Measurements from ENCODE around the gene DHRS7B.

The DHRS7B gene

DNA sequence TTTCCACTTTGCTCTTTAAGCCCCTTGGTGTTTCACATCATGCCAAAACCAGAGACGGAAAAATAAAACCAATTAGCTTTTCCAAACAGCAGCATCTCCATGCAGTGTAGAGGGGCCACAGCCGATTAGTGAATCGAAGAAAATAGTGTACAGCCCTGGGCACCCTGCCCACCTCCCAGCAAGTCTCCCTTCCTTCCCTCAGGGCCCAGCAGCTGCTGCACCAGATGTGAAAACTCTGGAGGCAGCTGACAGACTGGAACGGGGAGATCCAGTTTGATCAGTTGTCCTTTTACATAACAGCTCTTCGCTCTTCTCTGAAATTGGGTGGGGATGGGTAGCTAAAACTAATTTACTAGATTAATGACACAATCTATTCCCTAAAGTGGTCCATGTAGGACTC lies 67.9 kb downstream of the DHRS7B start:
- no peak overlapping the region for H3K27ac Mint-ChIP-seq
- H3K36me3 Mint-ChIP-seq = no peaks in the 10 kb centered on the region
- no peaks in the 10 kb centered on the region for H3K27me3 Mint-ChIP-seq
- no peaks in the 10 kb centered on the region for H3K9me3 Mint-ChIP-seq (ENCODE audit: low read depth)
- H3K4me3 Mint-ChIP-seq = no peak overlapping the region
- peaks cover 7% of the 10 kb centered on the region for H3K4me1 Mint-ChIP-seq (ENCODE audit: low read depth)

- no peak overlapping the region for H3K27ac Mint-ChIP-seq
Measured at GRCh38 chr17:21196126-21196525, 69.4 kb downstream of the DHRS7B start.

DNA sequence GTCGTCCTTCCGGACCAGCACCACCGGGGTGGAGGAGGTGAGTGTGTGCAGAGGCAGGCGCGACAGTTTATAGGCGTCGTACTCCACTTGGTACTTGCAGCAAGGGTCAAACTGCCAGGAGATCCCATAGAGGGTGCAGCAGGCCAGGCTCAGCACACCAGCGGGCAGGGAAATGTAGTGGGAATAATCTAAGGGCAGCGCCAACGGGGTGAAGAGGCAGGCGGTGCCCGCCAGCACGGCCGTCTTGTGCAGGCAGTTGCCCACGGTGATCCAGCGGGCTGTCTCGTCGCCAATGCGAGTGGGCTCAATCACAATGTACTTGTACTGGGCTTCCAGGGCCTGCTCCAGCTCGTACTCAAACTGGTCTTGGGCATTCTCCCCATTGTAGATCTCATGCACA lies 71.6 kb downstream of the DHRS7B start:
- Mint-ChIP-seq H3K4me1 (ENCODE audit: low read depth) (peaks cover 22% of the 10 kb centered on the region), H3K9me3 (ENCODE audit: low read depth) (no peaks in the 10 kb centered on the region), H3K27ac (no peak overlapping the region), H3K4me3 (no peak overlapping the region), H3K27me3 (no peaks in the 10 kb centered on the region), H3K36me3 (no peaks in the 10 kb centered on the region)

More at GRCh38 chr17:21196126-21196525, 69.4 kb downstream of the DHRS7B start:
- H3K4me3 Mint-ChIP-seq = no peak overlapping the region
- H3K36me3 Mint-ChIP-seq = no peaks in the 10 kb centered on the region
- H3K27me3 Mint-ChIP-seq = no peaks in the 10 kb centered on the region
- peaks cover 18% of the 10 kb centered on the region for H3K4me1 Mint-ChIP-seq (ENCODE audit: low read depth)
- no peaks in the 10 kb centered on the region for H3K9me3 Mint-ChIP-seq (ENCODE audit: low read depth)

DNA sequence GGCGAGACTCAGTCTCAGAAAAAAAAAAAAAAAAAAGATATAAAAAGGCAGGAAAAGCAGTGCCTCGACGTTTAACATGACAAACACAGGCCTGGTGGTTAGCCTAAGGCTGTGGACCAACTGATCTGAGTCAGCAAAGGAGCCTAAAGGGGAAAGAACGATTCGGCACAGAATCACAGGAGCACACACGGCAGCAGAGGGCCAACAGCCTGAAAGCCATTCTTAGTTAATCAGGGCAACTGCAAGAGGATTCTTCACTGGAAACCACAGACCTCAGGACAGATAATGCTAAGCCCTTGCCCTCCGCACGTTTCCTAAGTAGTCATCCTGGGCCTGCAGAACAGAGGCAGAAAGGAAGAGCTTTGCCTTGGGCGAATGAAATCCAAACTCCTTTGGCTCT lies 72.5 kb downstream of the DHRS7B start:
- Mint-ChIP-seq H3K27me3 (no peaks in the 10 kb centered on the region), H3K36me3 (no peaks in the 10 kb centered on the region), H3K27ac (no peak overlapping the region), H3K9me3 (ENCODE audit: low read depth) (no peaks in the 10 kb centered on the region), H3K4me3 (no peak overlapping the region), H3K4me1 (ENCODE audit: low read depth) (peaks cover 23% of the 10 kb centered on the region)

- Mint-ChIP-seq H3K36me3 (no peaks in the 10 kb centered on the region), H3K4me1 (ENCODE audit: low read depth) (peaks cover 24% of the 10 kb centered on the region), H3K27ac (no peak overlapping the region), H3K4me3 (no peak overlapping the region), H3K27me3 (no peaks in the 10 kb centered on the region), H3K9me3 (ENCODE audit: low read depth) (no peaks in the 10 kb centered on the region)
Measured at GRCh38 chr17:21199856-21200255, 73.1 kb downstream of the DHRS7B start.

GRCh38 chr17:21200590-21201297 lies 74.0 kb downstream of the DHRS7B start:
- H3K27ac Mint-ChIP-seq = no peak overlapping the region
- no peak overlapping the region for H3K4me3 Mint-ChIP-seq
- no peaks in the 10 kb centered on the region for H3K36me3 Mint-ChIP-seq
- no peaks in the 10 kb centered on the region for H3K27me3 Mint-ChIP-seq
- H3K9me3 Mint-ChIP-seq (ENCODE audit: low read depth) = no peaks in the 10 kb centered on the region
- H3K4me1 Mint-ChIP-seq (ENCODE audit: low read depth) = peaks cover 33% of the 10 kb centered on the region

DNA sequence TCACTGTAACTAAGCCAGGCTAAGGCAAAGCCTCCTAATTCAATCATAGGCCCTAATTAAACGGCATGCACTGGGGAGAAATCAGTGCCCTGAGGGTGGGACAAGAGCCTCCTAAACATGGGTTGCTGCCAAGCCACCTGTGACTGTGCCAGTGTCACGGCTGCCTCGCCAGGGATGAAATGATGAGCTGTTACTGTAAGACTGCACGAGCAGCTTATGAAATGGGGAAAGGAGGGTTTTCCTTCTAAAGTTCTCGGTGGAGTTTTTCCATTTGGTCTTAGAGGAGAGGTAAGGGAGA lies 74.5 kb downstream of the DHRS7B start:
- no peaks in the 10 kb centered on the region for H3K36me3 Mint-ChIP-seq
- H3K27ac Mint-ChIP-seq = no peak overlapping the region
- no peaks in the 10 kb centered on the region for H3K9me3 Mint-ChIP-seq (ENCODE audit: low read depth)
- no peaks in the 10 kb centered on the region for H3K27me3 Mint-ChIP-seq
- no peak overlapping the region for H3K4me3 Mint-ChIP-seq
- H3K4me1 Mint-ChIP-seq (ENCODE audit: low read depth) = peaks cover 38% of the 10 kb centered on the region

DNA sequence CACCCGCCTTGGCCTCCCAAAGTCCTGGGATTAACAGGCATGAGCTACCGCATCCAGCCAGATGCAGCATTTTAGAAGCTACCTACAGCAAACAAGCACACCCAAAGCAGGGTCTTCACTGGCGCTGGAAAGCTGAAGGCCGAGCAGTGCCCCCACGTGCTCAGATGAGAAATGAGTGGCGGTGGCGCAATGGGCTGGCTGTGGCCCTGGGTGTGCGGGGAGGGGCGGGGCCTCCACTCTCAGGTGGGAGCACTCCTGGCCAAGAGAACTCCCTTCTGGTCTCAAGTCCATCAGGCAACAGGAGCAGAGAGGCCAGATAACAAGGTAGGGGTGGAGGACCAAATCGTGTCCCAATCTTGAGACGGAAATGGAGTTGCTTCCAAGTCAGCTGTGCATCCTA lies 75.1 kb downstream of the DHRS7B start:
- Mint-ChIP-seq H3K27ac (no peak overlapping the region), H3K27me3 (no peaks in the 10 kb centered on the region), H3K4me1 (ENCODE audit: low read depth) (peaks cover 39% of the 10 kb centered on the region), H3K4me3 (no peak overlapping the region), H3K36me3 (peaks cover under 1% of the 10 kb centered on the region), H3K9me3 (ENCODE audit: low read depth) (no peaks in the 10 kb centered on the region)

DNA sequence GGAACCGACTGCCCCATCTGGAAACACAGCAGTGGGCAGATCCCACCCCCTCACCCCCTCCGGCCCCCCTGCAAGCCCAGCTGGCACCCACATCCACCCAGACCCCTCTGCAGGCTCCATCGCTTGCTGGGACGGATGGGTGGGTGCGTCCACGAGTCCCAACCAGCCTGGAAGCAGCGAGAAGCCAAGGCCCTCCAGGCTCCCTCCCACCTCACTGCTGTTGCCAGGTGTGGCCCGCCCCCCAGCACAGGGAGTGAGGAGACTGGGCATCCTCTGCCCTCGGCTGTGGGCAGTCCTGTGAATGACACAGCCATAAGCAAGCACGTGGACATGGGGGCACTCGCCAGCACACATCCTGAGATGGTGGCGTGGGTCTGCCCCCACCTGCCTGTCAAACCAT lies 75.7 kb downstream of the DHRS7B start:
- Mint-ChIP-seq H3K27me3 (no peaks in the 10 kb centered on the region), H3K4me3 (no peak overlapping the region), H3K36me3 (peaks cover 2% of the 10 kb centered on the region), H3K9me3 (ENCODE audit: low read depth) (no peaks in the 10 kb centered on the region), H3K27ac (no peak overlapping the region), H3K4me1 (ENCODE audit: low read depth) (peaks cover 41% of the 10 kb centered on the region)

- H3K4me1 Mint-ChIP-seq (ENCODE audit: low read depth) = peaks cover 41% of the 10 kb centered on the region
- no peak overlapping the region for H3K27ac Mint-ChIP-seq
- H3K9me3 Mint-ChIP-seq (ENCODE audit: low read depth) = no peaks in the 10 kb centered on the region
- peaks cover 2% of the 10 kb centered on the region for H3K36me3 Mint-ChIP-seq
- no peaks in the 10 kb centered on the region for H3K27me3 Mint-ChIP-seq
- H3K4me3 Mint-ChIP-seq = no peak overlapping the region
Measured at GRCh38 chr17:21204935-21205334, 78.2 kb downstream of the DHRS7B start.

DNA sequence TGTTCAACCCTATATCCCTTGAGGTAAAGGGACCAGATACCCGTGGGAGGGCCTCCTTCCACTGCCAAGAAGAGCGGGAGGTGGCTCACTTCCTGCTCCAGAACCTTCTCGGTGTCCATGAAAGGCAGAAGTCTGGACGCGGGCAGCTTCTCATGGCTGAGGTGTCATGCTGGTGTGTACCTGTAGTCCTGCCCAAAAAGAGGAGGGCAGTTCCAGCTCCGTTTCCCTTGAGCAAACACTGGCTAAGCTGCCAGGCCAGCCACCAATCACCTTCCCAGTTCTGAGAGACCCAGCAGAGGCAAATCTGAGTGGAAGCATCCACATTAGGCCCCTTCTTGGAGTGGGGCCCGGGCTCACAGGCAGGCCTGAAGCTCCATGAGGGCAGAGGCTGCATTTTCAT lies 81.6 kb downstream of the DHRS7B start:
- Mint-ChIP-seq H3K4me1 (ENCODE audit: low read depth) (peaks cover 55% of the 10 kb centered on the region), H3K27me3 (no peaks in the 10 kb centered on the region), H3K4me3 (no peak overlapping the region), H3K9me3 (ENCODE audit: low read depth) (no peaks in the 10 kb centered on the region), H3K36me3 (peaks cover 2% of the 10 kb centered on the region), H3K27ac (no peak overlapping the region)

DNA sequence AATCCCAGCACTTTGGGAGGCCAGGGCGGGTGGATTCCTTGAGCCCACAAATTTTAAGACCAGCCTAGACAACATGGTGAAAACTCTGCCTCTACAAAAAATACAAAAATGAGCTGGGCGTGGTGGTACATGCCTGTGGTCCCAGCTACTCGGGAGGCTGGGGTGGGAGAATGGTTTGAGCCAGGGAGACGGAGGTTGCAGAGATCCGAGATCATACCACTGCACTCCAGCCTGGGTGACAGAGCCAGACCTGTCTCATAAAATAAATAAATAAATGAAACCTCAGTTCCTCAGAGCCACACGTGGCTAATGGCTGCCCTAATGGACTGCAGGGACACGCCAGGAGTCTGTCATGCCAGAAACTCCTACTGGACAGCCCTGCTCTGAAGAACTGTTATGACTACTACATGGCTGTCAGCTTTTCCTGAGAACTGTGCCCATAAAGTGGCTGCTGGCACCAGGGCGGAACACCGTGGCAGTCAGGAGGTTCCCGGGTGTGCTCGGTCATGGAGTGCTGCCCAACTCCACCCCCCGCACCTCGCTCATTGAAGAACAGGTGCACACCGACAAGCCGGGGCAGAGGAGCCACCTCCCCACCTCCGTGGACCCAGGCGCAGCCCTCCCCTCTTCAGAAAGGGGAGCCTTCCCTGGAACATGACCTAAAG lies 82.9 kb downstream of the DHRS7B start:
- Mint-ChIP-seq H3K4me1 (ENCODE audit: low read depth) (peaks cover 51% of the 10 kb centered on the region), H3K4me3 (no peak overlapping the region), H3K27ac (no peak overlapping the region), H3K27me3 (no peaks in the 10 kb centered on the region), H3K9me3 (ENCODE audit: low read depth) (no peaks in the 10 kb centered on the region), H3K36me3 (peaks cover 2% of the 10 kb centered on the region)

DNA sequence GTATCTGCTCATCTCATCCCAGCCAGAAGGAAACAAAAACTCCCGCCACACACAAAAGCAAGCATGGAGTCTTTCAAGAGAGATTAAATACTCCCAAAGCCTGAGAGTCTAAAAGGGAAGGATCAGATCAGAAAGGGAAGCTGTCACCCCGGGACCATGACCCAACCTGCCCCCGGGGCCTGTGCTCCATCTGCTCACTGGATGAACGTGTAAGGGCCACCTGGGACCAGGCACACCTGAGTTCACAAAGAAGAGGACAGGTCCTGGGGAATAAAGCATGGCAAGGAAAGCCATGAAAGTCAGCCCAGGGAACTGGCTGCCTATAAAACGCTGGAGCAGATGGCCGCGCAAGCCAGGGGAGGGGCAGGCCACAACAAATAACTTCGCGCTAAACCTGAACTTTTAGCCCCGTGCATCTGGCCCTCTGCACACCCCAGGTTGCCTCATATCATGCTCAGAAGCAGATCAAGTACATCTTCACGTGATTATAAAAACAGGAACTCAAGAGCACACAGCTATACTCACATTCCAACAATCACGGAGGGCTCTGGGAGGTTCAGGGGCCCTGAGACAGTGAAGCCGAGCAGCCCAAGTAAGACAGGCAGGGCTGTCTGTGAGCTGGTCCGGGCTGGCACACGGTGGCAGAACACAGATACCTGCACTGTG lies 83.8 kb downstream of the DHRS7B start:
- peaks cover 2% of the 10 kb centered on the region for H3K36me3 Mint-ChIP-seq
- H3K4me3 Mint-ChIP-seq = no peak overlapping the region
- H3K27ac Mint-ChIP-seq = no peak overlapping the region
- H3K4me1 Mint-ChIP-seq (ENCODE audit: low read depth) = peaks cover 49% of the 10 kb centered on the region
- no peaks in the 10 kb centered on the region for H3K27me3 Mint-ChIP-seq
- no peaks in the 10 kb centered on the region for H3K9me3 Mint-ChIP-seq (ENCODE audit: low read depth)

DNA sequence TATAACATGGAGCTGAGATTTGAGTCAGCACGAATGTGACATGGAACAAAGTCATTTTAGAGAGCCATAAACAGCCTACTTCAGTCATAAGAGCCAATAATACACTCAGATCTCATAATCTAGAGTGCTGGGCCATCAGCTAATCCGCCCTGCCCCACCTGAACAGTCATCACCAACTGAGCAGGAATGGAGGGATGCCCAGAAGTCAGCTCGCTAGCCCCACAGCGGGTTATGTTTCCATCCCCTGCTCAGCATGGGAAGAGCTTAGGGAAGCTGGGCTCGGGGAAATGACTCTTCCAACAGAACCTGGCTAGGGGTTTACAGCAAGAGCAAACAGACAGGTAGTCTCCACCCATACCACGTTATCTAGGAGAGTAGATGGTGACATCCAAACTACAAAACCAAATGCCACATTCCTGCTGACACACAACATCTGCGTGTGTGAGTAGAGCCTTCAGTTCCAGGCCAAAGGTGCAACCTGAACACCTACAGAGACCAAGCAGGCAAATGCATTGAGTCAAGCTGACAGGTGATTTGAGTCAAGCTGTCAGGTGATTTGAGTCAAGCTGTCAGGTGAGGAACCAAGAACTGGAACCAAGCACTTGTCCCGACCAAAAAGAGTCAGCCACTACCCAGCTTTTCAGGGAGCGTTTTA lies 85.2 kb downstream of the DHRS7B start:
- H3K27ac Mint-ChIP-seq = peak overlapping the region; percentile 34
- no peaks in the 10 kb centered on the region for H3K9me3 Mint-ChIP-seq (ENCODE audit: low read depth)
- peaks cover 52% of the 10 kb centered on the region for H3K4me1 Mint-ChIP-seq (ENCODE audit: low read depth)
- H3K27me3 Mint-ChIP-seq = no peaks in the 10 kb centered on the region
- peaks cover 3% of the 10 kb centered on the region for H3K36me3 Mint-ChIP-seq
- H3K4me3 Mint-ChIP-seq = peak overlapping the region; percentile 96
